ENCODE data around the gene SLC17A1.

DNA sequence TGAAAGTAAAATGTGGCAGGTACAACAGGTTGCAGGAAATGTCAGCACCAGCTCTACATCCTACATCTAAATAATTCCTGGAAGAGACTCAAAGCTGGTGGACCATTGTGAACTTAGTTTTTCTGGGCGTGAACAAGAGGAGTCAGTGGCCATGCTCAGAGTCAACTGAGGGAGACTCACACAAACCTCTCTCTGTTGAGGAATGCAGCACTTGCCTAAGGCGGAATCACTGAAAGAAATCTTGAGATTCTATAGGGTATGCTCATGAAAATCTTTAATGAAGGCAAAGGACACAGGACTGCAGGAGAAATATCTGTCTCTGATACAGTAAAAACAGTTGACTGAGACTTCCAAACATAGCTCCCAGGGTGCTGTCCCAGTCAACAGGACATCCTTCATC lies 54.8 kb downstream of the SLC17A1 start:
- TF ChIP-seq, protein P1, sequence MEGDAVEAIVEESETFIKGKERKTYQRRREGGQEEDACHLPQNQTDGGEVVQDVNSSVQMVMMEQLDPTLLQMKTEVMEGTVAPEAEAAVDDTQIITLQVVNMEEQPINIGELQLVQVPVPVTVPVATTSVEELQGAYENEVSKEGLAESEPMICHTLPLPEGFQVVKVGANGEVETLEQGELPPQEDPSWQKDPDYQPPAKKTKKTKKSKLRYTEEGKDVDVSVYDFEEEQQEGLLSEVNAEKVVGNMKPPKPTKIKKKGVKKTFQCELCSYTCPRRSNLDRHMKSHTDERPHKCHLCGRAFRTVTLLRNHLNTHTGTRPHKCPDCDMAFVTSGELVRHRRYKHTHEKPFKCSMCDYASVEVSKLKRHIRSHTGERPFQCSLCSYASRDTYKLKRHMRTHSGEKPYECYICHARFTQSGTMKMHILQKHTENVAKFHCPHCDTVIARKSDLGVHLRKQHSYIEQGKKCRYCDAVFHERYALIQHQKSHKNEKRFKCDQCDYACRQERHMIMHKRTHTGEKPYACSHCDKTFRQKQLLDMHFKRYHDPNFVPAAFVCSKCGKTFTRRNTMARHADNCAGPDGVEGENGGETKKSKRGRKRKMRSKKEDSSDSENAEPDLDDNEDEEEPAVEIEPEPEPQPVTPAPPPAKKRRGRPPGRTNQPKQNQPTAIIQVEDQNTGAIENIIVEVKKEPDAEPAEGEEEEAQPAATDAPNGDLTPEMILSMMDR (conservative IDR thresholded peaks at IDR 0.05; ENCODE audit: low read depth, low read length), result no peak
- TF ChIP-seq EZH2 (IDR thresholded peaks at IDR 0.05; ENCODE audit: borderline replicate concordance, low read depth, low read length, poor library complexity, severe bottlenecking), result no peak
